Gastroesophageal sphincter (tissue), 3 donors: ENCODE data around the gene TBCK.

ENCODE experiments used
- POLR2A ChIP-seq, 2 donors: fragments of 450-650 bp; IDR thresholded peaks; one replicate each; pipeline ENCODE4 v1.6.1; 2017; ENCODE audit warnings: antibody characterized with exemption in 2 of 2, mild to moderate bottlenecking in 2 of 2, moderate library complexity in 1 of 2
- POLR2AphosphoS5 ChIP-seq: sonication (generic); formaldehyde crosslinking; IDR thresholded peaks from one replicate; pipeline ENCODE4 v1.6.1; 2017; ENCODE audit warnings: antibody characterized with exemption
- TF ChIP-seq, protein P1 (sequence below), 4 experiments: fragments of 200-600 bp in 2 of 4; fragments of 450-650 bp in 2 of 4; sonication (generic) in 1 of 4; IDR thresholded peaks; one replicate each; pipeline ENCODE4 v1.5.1; 2017 to 2019; ENCODE audit warnings: antibody characterized with exemption in 4 of 4, mild to moderate bottlenecking in 2 of 4, moderate library complexity in 2 of 4

DNA sequence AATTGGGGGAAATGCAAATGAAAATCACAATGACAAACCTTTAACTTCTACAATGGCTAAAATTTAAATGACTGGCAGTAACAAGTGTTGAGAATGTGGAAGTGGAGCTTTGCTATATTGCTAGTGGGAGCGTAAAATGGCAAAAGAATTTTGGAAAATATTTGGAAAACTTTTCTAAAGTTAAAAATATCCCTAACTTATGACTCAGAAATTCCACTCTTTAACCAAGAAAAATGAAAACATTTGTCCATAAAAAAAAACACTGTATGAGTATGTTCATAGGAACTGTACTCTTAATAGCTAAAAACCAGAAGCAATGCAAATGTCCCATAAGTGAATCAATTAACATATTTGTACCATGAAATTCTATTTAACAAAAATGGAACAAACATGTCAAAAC lies 3.6 kb downstream of the TBCK start:
- TF ChIP-seq, protein P1, sequence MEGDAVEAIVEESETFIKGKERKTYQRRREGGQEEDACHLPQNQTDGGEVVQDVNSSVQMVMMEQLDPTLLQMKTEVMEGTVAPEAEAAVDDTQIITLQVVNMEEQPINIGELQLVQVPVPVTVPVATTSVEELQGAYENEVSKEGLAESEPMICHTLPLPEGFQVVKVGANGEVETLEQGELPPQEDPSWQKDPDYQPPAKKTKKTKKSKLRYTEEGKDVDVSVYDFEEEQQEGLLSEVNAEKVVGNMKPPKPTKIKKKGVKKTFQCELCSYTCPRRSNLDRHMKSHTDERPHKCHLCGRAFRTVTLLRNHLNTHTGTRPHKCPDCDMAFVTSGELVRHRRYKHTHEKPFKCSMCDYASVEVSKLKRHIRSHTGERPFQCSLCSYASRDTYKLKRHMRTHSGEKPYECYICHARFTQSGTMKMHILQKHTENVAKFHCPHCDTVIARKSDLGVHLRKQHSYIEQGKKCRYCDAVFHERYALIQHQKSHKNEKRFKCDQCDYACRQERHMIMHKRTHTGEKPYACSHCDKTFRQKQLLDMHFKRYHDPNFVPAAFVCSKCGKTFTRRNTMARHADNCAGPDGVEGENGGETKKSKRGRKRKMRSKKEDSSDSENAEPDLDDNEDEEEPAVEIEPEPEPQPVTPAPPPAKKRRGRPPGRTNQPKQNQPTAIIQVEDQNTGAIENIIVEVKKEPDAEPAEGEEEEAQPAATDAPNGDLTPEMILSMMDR (IDR thresholded peaks at IDR 0.05), result no peak
- no peak for TF ChIP-seq POLR2AphosphoS5
- no peak for TF ChIP-seq POLR2A (IDR thresholded peaks at IDR 0.05)
